Measurements from ENCODE around the gene SCIN.
"Not testable (repeated sequence)": the region's sequence is repeated elsewhere in the genome, so short reads cannot be mapped to it uniquely, and the experiment has no call there.

SCIN gene

GRCh38 chr7:12691388-12691787 is 120.9 kb downstream of the SCIN start:
- not testable (repeated sequence) for DNase-seq

GRCh38 chr7:12692035-12692434 is 121.5 kb downstream of the SCIN start:
- no peak for DNase-seq

GRCh38 chr7:12692479-12693259 is 122.1 kb downstream of the SCIN start:
- no peak for DNase-seq

- no peak for DNase-seq
Observed at GRCh38 chr7:12694817-12695216, 124.3 kb downstream of the SCIN start.

- DNase-seq: no peak
Observed at GRCh38 chr7:12695965-12696364, 125.4 kb downstream of the SCIN start.

- DNase-seq: no peak
Observed at GRCh38 chr7:12699299-12699698, 128.8 kb downstream of the SCIN start.

- DNase-seq: no peak
Observed at GRCh38 chr7:12701433-12701832, 130.9 kb downstream of the SCIN start.

GRCh38 chr7:12703881-12704280 is 133.4 kb downstream of the SCIN start:
- no peak for DNase-seq

- DNase-seq: no peak
Observed at GRCh38 chr7:12705878-12706277, 135.4 kb downstream of the SCIN start.

- DNase-seq: no peak
Observed at GRCh38 chr7:12706900-12707536, 136.5 kb downstream of the SCIN start.

- DNase-seq: no peak
Observed at GRCh38 chr7:12708314-12708713, 137.8 kb downstream of the SCIN start.

Data from bone marrow (tissue), 2 donors.